ENCODE data around the gene ASTN2. TPM values are rescaled to one million over a fixed set of nuclear protein-coding genes. Genes with fewer than 3 reads are reported as not detected.
"Not testable (repeated sequence)": the region's sequence is repeated elsewhere in the genome, so short reads cannot be mapped to it uniquely, and the experiment has no call there.

Gene ASTN2
- total RNA-seq, 1 donor from 2014 or later: 10.0 TPM

GRCh38 chr9:116925121-116925520, 489.7 kb downstream of the ASTN2 start:
- Mint-ChIP-seq H3K36me3 (ENCODE audit: low read depth, unreplicated experiment) (no peaks in the 10 kb centered on the region), H3K27me3 (ENCODE audit: unreplicated experiment) (peaks cover 1% of the 10 kb centered on the region), H3K4me1 (ENCODE audit: unreplicated experiment) (peaks cover 12% of the 10 kb centered on the region), H3K27ac (ENCODE audit: unreplicated experiment) (no peak overlapping the region), H3K4me3 (ENCODE audit: unreplicated experiment) (no peak overlapping the region), H3K9me3 (ENCODE audit: unreplicated experiment) (no peaks in the 10 kb centered on the region)
- TF ChIP-seq CTCF (IDR thresholded peaks at IDR 0.05; ENCODE audit: unreplicated experiment): no peak
- DNase-seq (ENCODE audit: low spot score): no peak

- H3K4me3 Mint-ChIP-seq (ENCODE audit: unreplicated experiment): no peak overlapping the region
- DNase-seq (ENCODE audit: low spot score): no peak
- peaks cover 1% of the 10 kb centered on the region for H3K27me3 Mint-ChIP-seq (ENCODE audit: unreplicated experiment)
- no peaks in the 10 kb centered on the region for H3K9me3 Mint-ChIP-seq (ENCODE audit: unreplicated experiment)
- H3K27ac Mint-ChIP-seq (ENCODE audit: unreplicated experiment): no peak overlapping the region
- peaks cover 15% of the 10 kb centered on the region for H3K4me1 Mint-ChIP-seq (ENCODE audit: unreplicated experiment)
- no peak for TF ChIP-seq CTCF (IDR thresholded peaks at IDR 0.05; ENCODE audit: unreplicated experiment)
- H3K36me3 Mint-ChIP-seq (ENCODE audit: low read depth, unreplicated experiment): no peaks in the 10 kb centered on the region
Measured at GRCh38 chr9:116924462-116925110, 490.3 kb downstream of the ASTN2 start.

DNA sequence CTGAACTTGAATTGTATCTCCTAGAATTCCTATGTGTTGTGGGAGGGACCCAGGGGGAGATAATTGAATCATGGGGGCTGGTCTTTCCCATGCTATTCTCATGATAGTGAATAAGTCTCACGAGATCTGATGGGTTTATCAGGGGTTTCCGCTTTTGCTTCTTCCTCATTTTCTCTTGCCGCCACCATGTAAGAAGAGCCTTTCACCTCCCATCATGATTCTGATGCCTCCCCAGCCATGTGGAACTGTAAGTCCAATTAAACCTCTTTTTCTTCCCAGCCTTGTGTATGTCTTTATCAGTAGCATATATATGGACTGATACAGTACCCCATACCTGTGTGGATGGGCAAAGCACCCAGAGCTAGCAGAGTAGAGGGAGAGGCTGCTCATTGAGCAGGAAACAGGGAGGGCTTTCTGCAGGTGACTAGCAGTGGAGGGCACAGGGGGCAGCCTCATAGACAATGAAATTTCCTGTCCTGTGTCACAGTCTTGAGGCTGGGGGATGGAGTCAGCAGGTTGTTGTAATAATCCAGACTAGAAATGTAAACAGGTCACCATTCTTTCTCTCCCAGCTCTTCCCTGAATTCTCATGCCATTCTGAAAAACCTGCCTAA, 496.9 kb downstream of the ASTN2 start:
- H3K27me3 Mint-ChIP-seq (ENCODE audit: unreplicated experiment); H3K4me3 Mint-ChIP-seq (ENCODE audit: unreplicated experiment); H3K27ac Mint-ChIP-seq (ENCODE audit: unreplicated experiment); DNase-seq (ENCODE audit: low spot score); H3K36me3 Mint-ChIP-seq (ENCODE audit: low read depth, unreplicated experiment); H3K9me3 Mint-ChIP-seq (ENCODE audit: unreplicated experiment): not testable (repeated sequence)
- H3K4me1 Mint-ChIP-seq (ENCODE audit: unreplicated experiment): peaks cover 31% of the 10 kb centered on the region

- no peak for TF ChIP-seq CTCF (IDR thresholded peaks at IDR 0.05; ENCODE audit: unreplicated experiment)
- H3K27ac Mint-ChIP-seq (ENCODE audit: unreplicated experiment): no peak overlapping the region
- no peaks in the 10 kb centered on the region for H3K27me3 Mint-ChIP-seq (ENCODE audit: unreplicated experiment)
- H3K36me3 Mint-ChIP-seq (ENCODE audit: low read depth, unreplicated experiment): no peaks in the 10 kb centered on the region
- peaks cover 24% of the 10 kb centered on the region for H3K4me1 Mint-ChIP-seq (ENCODE audit: unreplicated experiment)
- H3K4me3 Mint-ChIP-seq (ENCODE audit: unreplicated experiment): no peak overlapping the region
- DNase-seq (ENCODE audit: low spot score): no peak
- no peaks in the 10 kb centered on the region for H3K9me3 Mint-ChIP-seq (ENCODE audit: unreplicated experiment)
Measured at GRCh38 chr9:116913536-116913935, 501.3 kb downstream of the ASTN2 start.

DNA sequence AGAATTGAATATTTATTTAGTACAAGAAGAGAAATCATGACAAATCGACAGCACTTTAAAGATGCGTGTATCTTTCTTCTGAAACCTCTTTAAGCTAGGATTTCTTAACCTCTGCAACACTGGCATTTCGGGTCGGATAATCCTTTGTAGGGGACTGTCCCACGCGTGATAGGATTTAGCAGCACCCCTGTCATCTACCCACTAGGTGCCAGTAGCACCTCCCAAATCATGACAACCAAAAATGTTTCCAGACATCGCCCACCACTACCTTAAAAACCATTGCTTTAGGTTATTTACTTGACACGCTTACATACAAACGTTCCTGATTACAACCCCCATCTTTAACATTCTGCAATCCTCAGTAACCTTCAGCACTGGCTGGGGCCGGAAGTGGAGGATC, 504.7 kb downstream of the ASTN2 start:
- Mint-ChIP-seq H3K9me3 (ENCODE audit: unreplicated experiment) (no peaks in the 10 kb centered on the region), H3K27ac (ENCODE audit: unreplicated experiment) (no peak overlapping the region), H3K4me1 (ENCODE audit: unreplicated experiment) (peaks cover 35% of the 10 kb centered on the region), H3K27me3 (ENCODE audit: unreplicated experiment) (no peaks in the 10 kb centered on the region), H3K36me3 (ENCODE audit: low read depth, unreplicated experiment) (no peaks in the 10 kb centered on the region), H3K4me3 (ENCODE audit: unreplicated experiment) (no peak overlapping the region)
- DNase-seq (ENCODE audit: low spot score): no peak
- TF ChIP-seq CTCF (IDR thresholded peaks at IDR 0.05; ENCODE audit: unreplicated experiment): no peak
